ENCODE results near the gene SLC1A7. TPM values are rescaled to one million over a fixed set of nuclear protein-coding genes. Genes with fewer than 3 reads are reported as not detected.

The SLC1A7 gene
- total RNA-seq, 1 donor from 2014 or later: not detected

- no peaks in the 10 kb centered on the region for H3K4me1 Mint-ChIP-seq (ENCODE audit: low read depth)
- H3K4me3 Mint-ChIP-seq (ENCODE audit: low read depth): no peak overlapping the region
- H3K36me3 Mint-ChIP-seq (ENCODE audit: low read depth): no peaks in the 10 kb centered on the region
- H3K9me3 Mint-ChIP-seq: no peaks in the 10 kb centered on the region
- no peaks in the 10 kb centered on the region for H3K27me3 Mint-ChIP-seq (ENCODE audit: low read depth)
- DNase-seq (ENCODE audit: low spot score): no peak
- intact Hi-C loops (cut with micrococcal nuclease): no loop called here
- no peak overlapping the region for H3K27ac Mint-ChIP-seq
Observed at GRCh38 chr1:53076165-53076564, 66.3 kb downstream of the SLC1A7 start.

DNA sequence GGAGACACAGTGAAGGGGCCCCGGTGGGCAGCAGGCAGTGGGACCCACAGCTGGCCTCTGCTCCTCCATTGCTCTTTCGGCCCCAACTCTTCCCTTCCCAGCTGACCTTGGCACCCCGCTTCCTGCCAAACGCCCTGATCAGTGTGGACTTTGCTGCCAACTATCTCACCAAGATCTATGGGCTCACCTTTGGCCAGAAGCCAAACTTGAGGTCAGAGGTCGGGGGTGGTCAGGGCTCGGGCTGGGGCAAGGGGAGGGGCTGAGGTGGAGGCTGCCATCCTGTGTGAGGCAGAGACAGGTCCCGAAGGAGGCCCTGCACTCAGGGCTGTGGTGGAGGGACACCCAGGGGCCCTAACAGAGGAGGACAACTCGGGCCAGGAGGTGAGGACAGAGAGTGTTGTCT is 66.7 kb downstream of the SLC1A7 start:
- H3K9me3 Mint-ChIP-seq: no peaks in the 10 kb centered on the region
- H3K27me3 Mint-ChIP-seq (ENCODE audit: low read depth): no peaks in the 10 kb centered on the region
- H3K36me3 Mint-ChIP-seq (ENCODE audit: low read depth): no peaks in the 10 kb centered on the region
- H3K4me1 Mint-ChIP-seq (ENCODE audit: low read depth): no peaks in the 10 kb centered on the region
- no peak overlapping the region for H3K4me3 Mint-ChIP-seq (ENCODE audit: low read depth)
- no peak for DNase-seq (ENCODE audit: low spot score)
- intact Hi-C loops (cut with micrococcal nuclease): no loop called here
- no peak overlapping the region for H3K27ac Mint-ChIP-seq

DNA sequence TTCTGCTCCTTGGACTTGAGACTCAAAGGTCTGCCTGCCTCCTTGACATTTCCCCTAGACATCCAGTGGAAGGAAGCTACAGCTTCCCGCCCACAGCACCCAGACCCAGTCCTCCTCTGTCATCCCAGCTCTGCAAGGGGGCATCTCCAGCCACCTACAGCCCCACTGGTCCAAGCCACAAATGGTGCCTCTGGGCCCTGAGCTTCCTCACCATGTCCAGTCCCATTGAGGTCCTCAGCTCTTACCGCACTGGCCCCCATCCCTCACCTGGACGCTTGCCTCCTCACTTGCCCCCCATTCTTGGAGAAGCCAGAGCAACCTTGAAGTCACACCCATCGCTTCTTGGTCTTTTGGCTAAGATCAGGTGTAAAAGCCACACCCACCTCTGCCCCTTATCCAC is 67.2 kb downstream of the SLC1A7 start:
- no peak for DNase-seq (ENCODE audit: low spot score)
- no peak overlapping the region for H3K27ac Mint-ChIP-seq
- no peaks in the 10 kb centered on the region for H3K4me1 Mint-ChIP-seq (ENCODE audit: low read depth)

GRCh38 chr1:53074313-53075154 is 67.9 kb downstream of the SLC1A7 start:
- intact Hi-C loops (cut with micrococcal nuclease): no loop called here
- H3K4me3 Mint-ChIP-seq (ENCODE audit: low read depth): no peak overlapping the region
- no peaks in the 10 kb centered on the region for H3K9me3 Mint-ChIP-seq
- no peaks in the 10 kb centered on the region for H3K4me1 Mint-ChIP-seq (ENCODE audit: low read depth)
- no peak for DNase-seq (ENCODE audit: low spot score)
- H3K27me3 Mint-ChIP-seq (ENCODE audit: low read depth): no peaks in the 10 kb centered on the region
- no peaks in the 10 kb centered on the region for H3K36me3 Mint-ChIP-seq (ENCODE audit: low read depth)
- no peak overlapping the region for H3K27ac Mint-ChIP-seq

More for the DNA sequence above, 67.2 kb downstream of the SLC1A7 start:
- no peaks in the 10 kb centered on the region for H3K9me3 Mint-ChIP-seq
- no peaks in the 10 kb centered on the region for H3K27me3 Mint-ChIP-seq (ENCODE audit: low read depth)
- intact Hi-C loops (cut with micrococcal nuclease): no loop called here
- H3K36me3 Mint-ChIP-seq (ENCODE audit: low read depth): no peaks in the 10 kb centered on the region
- no peak overlapping the region for H3K4me3 Mint-ChIP-seq (ENCODE audit: low read depth)

GRCh38 chr1:53073868-53074311 is 68.5 kb downstream of the SLC1A7 start:
- H3K4me1 Mint-ChIP-seq (ENCODE audit: low read depth): no peaks in the 10 kb centered on the region
- H3K4me3 Mint-ChIP-seq (ENCODE audit: low read depth): no peak overlapping the region
- no peak overlapping the region for H3K27ac Mint-ChIP-seq
- no peaks in the 10 kb centered on the region for H3K27me3 Mint-ChIP-seq (ENCODE audit: low read depth)
- intact Hi-C loops (cut with micrococcal nuclease): no loop called here
- no peaks in the 10 kb centered on the region for H3K36me3 Mint-ChIP-seq (ENCODE audit: low read depth)
- DNase-seq (ENCODE audit: low spot score): no peak
- H3K9me3 Mint-ChIP-seq: no peaks in the 10 kb centered on the region

DNA sequence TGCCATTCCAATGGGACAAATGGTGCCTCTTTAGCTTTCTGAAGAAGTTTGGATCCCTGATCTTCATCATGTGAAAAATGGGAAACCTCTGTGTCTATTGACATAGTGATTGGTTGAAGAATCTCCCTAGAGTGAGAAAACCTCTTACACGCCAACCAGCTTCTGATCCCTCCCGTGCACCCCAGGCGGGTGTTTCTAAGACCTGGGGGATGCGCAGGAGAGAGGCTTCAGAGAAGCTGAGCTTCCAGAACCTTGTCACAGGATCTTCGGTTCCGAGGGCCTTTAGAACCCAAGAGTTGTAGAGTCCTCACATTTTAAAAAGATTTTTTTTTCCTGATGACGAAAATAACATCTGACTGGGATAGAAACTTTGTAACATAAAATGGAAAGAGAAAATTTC is 69.2 kb downstream of the SLC1A7 start:
- no peaks in the 10 kb centered on the region for H3K27me3 Mint-ChIP-seq (ENCODE audit: low read depth)
- intact Hi-C loops (cut with micrococcal nuclease): no loop called here
- no peak overlapping the region for H3K27ac Mint-ChIP-seq
- H3K36me3 Mint-ChIP-seq (ENCODE audit: low read depth): no peaks in the 10 kb centered on the region
- H3K9me3 Mint-ChIP-seq: no peaks in the 10 kb centered on the region
- H3K4me1 Mint-ChIP-seq (ENCODE audit: low read depth): no peaks in the 10 kb centered on the region
- H3K4me3 Mint-ChIP-seq (ENCODE audit: low read depth): no peak overlapping the region
- no peak for DNase-seq (ENCODE audit: low spot score)

- no peak overlapping the region for H3K4me3 Mint-ChIP-seq (ENCODE audit: low read depth)
- intact Hi-C loops (cut with micrococcal nuclease): no loop called here
- no peaks in the 10 kb centered on the region for H3K36me3 Mint-ChIP-seq (ENCODE audit: low read depth)
- no peaks in the 10 kb centered on the region for H3K4me1 Mint-ChIP-seq (ENCODE audit: low read depth)
- H3K9me3 Mint-ChIP-seq: no peaks in the 10 kb centered on the region
- H3K27me3 Mint-ChIP-seq (ENCODE audit: low read depth): no peaks in the 10 kb centered on the region
- DNase-seq (ENCODE audit: low spot score): no peak
- no peak overlapping the region for H3K27ac Mint-ChIP-seq
Observed at GRCh38 chr1:53071915-53072314, 70.5 kb downstream of the SLC1A7 start.

DNA sequence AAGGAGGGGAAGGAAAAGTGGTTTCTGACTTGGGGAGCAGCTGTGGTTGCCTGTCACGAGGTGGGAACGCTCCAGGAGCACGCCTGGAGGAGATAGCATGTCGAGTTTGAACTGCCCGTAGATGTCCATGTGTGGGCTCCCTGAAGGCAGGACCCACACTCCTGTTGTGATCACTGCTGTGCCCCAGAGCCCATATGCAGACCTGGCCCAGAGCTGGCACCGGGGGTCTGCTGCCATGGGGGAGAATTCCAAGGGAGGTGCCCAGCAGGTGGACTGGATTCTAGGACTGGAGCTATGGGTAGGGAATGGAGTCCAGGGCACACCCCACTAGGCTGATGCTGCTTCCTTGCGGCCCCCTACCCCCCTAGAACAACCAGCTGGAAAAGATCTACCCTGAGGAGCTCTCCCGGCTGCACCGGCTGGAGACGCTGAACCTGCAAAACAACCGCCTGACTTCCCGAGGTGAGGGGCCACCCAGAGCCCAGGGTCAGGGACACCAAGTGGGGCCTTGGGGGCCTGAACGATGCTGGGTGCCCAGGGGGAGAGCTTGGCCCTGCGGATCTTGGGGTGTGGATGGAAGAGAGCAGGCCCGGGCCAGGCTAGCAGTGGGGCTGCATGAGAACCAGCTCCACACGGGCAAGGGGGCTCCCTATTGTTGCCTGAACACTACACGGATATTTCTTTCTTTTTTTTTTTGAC is 71.1 kb downstream of the SLC1A7 start:
- Mint-ChIP-seq H3K4me1 (ENCODE audit: low read depth) (no peaks in the 10 kb centered on the region), H3K4me3 (ENCODE audit: low read depth) (no peak overlapping the region), H3K9me3 (no peaks in the 10 kb centered on the region), H3K27me3 (ENCODE audit: low read depth) (no peaks in the 10 kb centered on the region), H3K36me3 (ENCODE audit: low read depth) (no peaks in the 10 kb centered on the region), H3K27ac (no peak overlapping the region)
- intact Hi-C loops (cut with micrococcal nuclease): no loop called here
- DNase-seq (ENCODE audit: low spot score): no peak

DNA sequence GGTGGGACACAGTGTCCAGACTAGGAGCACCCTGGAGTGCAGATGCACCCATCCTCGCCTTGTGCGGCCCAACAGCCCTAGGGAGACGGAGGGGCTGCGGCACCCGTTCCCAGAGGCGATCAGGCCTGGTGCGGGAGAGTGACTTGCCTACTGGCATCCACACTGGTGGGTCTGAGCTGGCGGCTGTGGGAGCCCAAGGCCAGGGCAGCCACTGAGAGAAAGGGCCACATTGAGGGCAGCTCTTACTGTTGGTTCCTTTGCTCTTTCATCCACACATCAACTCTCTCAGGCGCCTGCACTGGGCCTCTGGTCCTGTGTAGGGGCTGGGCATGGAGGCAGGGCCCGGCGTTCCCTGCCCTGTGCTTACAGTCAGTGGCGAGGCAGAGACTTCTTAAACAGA is 71.8 kb downstream of the SLC1A7 start:
- Mint-ChIP-seq H3K27me3 (ENCODE audit: low read depth) (peaks cover 1% of the 10 kb centered on the region), H3K36me3 (ENCODE audit: low read depth) (no peaks in the 10 kb centered on the region), H3K4me3 (ENCODE audit: low read depth) (no peak overlapping the region), H3K4me1 (ENCODE audit: low read depth) (no peaks in the 10 kb centered on the region), H3K27ac (no peak overlapping the region), H3K9me3 (no peaks in the 10 kb centered on the region)
- intact Hi-C loops (cut with micrococcal nuclease): no loop called here
- no peak for DNase-seq (ENCODE audit: low spot score)

DNA sequence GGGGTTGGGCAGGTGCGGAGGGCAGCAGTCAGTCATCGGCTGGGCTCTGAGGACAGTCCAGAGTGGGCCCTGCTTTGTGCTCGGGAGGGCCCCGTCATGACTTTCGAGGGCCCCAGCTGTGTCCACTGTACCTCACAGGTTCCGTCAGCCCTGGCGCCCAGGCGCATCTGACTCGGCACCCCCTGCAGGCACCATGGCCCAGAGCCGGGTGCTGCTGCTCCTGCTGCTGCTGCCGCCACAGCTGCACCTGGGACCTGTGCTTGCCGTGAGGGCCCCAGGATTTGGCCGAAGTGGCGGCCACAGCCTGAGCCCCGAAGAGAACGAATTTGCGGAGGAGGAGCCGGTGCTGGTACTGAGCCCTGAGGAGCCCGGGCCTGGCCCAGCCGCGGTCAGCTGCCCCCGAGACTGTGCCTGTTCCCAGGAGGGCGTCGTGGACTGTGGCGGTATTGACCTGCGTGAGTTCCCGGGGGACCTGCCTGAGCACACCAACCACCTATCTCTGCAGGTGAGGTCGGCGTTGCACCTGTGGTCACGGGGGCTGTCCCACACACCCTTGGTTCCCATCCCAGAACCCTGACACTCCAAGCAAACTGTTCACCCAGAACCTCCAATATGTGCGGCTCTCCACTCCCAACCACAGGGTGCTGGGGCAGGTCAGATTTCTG is 72.6 kb downstream of the SLC1A7 start:
- no peak for DNase-seq (ENCODE audit: low spot score)
- Mint-ChIP-seq H3K4me3 (ENCODE audit: low read depth) (no peak overlapping the region), H3K4me1 (ENCODE audit: low read depth) (no peaks in the 10 kb centered on the region), H3K36me3 (ENCODE audit: low read depth) (no peaks in the 10 kb centered on the region), H3K27me3 (ENCODE audit: low read depth) (peaks cover 4% of the 10 kb centered on the region), H3K9me3 (no peaks in the 10 kb centered on the region), H3K27ac (no peak overlapping the region)
- intact Hi-C loops (cut with micrococcal nuclease): no loop called here

DNA sequence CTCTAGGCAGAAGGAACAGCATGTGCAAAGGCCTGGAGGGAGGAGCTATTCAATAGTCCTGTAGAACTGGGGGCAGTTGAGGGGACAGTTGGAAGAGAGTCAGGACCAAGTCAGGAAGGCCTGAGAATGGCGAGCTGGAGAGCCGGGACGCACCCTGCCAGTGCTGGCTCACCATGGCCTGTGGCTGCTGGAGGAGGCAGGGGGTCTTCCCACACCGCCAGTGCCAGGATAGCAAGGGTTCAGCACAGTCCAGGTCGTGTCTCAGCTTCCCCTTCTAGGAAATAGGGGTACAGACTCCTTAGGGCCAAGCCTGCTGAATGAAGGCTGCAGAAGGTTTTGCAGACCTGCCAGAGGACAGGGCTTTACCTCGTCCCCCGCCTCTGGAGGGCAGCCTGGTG is 73.2 kb downstream of the SLC1A7 start:
- DNase-seq (ENCODE audit: low spot score): no peak
- no peak overlapping the region for H3K4me3 Mint-ChIP-seq (ENCODE audit: low read depth)
- peaks cover 4% of the 10 kb centered on the region for H3K27me3 Mint-ChIP-seq (ENCODE audit: low read depth)
- intact Hi-C loops (cut with micrococcal nuclease): no loop called here
- no peaks in the 10 kb centered on the region for H3K4me1 Mint-ChIP-seq (ENCODE audit: low read depth)
- H3K9me3 Mint-ChIP-seq: no peaks in the 10 kb centered on the region
- H3K27ac Mint-ChIP-seq: no peak overlapping the region
- H3K36me3 Mint-ChIP-seq (ENCODE audit: low read depth): no peaks in the 10 kb centered on the region

GRCh38 chr1:53068314-53069099 is 73.9 kb downstream of the SLC1A7 start:
- DNase-seq (ENCODE audit: low spot score): no peak
- Mint-ChIP-seq H3K27me3 (ENCODE audit: low read depth) (peaks cover 11% of the 10 kb centered on the region), H3K4me1 (ENCODE audit: low read depth) (no peaks in the 10 kb centered on the region), H3K27ac (no peak overlapping the region), H3K9me3 (no peaks in the 10 kb centered on the region), H3K4me3 (ENCODE audit: low read depth) (no peak overlapping the region), H3K36me3 (ENCODE audit: low read depth) (no peaks in the 10 kb centered on the region)
- intact Hi-C loops (cut with micrococcal nuclease): no loop called here
